ENCODE results near the gene ACSM5. TPM values are rescaled to one million over a fixed set of nuclear protein-coding genes. Genes with fewer than 3 reads are reported as not detected.

The ACSM5 gene
- total RNA-seq, 2 donors from 2014 or later, result not detected

DNA sequence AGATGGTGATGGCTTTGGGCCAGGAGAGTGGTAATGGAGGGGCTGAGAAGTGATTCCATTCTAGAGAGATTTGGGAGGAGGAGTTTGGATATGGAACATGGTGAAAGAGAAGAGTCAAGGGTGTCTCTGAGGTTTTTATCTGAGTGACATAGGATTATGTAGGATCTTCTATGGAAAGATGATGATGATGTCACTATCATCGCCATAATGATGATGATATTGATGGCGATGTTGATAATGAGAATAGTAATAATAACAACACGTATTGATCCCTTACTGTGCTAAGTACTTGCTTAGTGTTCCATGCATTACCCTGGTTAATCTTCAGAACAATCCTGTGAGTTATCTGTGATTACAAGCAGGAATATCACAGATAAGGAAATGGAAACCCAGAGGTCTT, 21.4 kb upstream of the ACSM5 start:
- H3K9me3 Mint-ChIP-seq, result no peaks in the 10 kb centered on the region
- no peak overlapping the region for H3K4me3 Mint-ChIP-seq
- H3K27me3 Mint-ChIP-seq (ENCODE audit: low read depth), result peaks cover 10% of the 10 kb centered on the region
- DNase-seq (no peak), ATAC-seq (replicated peaks in 1 of 2) (no peak)
- peaks cover 3% of the 10 kb centered on the region for H3K4me1 Mint-ChIP-seq (ENCODE audit: low read depth)
- H3K36me3 Mint-ChIP-seq (ENCODE audit: insufficient read depth in 2 of 2), result no peaks in the 10 kb centered on the region
- H3K27ac Mint-ChIP-seq, result no peak overlapping the region

DNA sequence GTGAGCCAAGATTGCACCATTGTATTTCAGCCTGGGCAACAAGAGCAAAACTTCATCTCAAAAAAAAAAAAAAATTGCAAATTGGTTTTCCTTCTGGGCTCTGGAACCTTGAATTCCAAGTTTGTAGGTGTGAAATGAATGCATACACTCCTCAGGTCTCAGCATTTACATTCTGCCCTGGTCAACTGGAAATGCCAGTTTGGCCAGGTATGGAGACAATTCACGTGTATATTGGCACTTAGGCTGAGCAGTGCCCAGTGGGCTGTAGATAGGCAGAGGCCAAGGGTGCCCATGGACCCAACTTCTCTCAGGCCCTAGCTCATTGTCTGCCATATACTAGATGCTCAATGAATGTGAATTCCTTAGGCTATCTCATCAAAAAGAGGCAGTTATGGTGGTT, 20.5 kb upstream of the ACSM5 start:
- Mint-ChIP-seq H3K27ac (no peak overlapping the region), H3K27me3 (ENCODE audit: low read depth) (peaks cover 10% of the 10 kb centered on the region), H3K9me3 (no peaks in the 10 kb centered on the region), H3K4me1 (ENCODE audit: low read depth) (no peaks in the 10 kb centered on the region), H3K4me3 (no peak overlapping the region), H3K36me3 (ENCODE audit: insufficient read depth in 2 of 2) (no peaks in the 10 kb centered on the region)
- no peak for ATAC-seq (replicated peaks in 1 of 2)
- DNase-seq, result no peak

DNA sequence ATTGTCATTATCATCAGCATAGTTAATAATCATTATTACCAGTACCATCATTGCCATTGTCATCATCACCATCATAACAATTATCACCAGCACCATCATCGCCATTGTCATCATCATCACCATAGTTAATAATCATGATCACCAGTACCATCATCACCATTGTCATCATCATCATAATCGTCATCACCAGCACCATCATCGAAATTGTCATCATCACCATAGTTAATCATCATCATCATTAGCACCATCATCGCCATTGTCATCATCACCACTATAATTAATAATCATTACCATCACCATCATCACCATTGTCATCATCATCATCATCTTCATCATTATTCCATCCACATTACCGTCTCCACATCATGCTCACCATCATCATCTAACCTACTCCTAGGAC, 18.3 kb upstream of the ACSM5 start:
- H3K4me3 Mint-ChIP-seq, result no peak overlapping the region
- no peaks in the 10 kb centered on the region for H3K36me3 Mint-ChIP-seq (ENCODE audit: insufficient read depth in 2 of 2)
- no peaks in the 10 kb centered on the region for H3K9me3 Mint-ChIP-seq
- no peaks in the 10 kb centered on the region for H3K4me1 Mint-ChIP-seq (ENCODE audit: low read depth)
- DNase-seq, result no peak
- peaks cover 10% of the 10 kb centered on the region for H3K27me3 Mint-ChIP-seq (ENCODE audit: low read depth)
- no peak overlapping the region for H3K27ac Mint-ChIP-seq
- ATAC-seq (replicated peaks in 1 of 2), result no peak

DNA sequence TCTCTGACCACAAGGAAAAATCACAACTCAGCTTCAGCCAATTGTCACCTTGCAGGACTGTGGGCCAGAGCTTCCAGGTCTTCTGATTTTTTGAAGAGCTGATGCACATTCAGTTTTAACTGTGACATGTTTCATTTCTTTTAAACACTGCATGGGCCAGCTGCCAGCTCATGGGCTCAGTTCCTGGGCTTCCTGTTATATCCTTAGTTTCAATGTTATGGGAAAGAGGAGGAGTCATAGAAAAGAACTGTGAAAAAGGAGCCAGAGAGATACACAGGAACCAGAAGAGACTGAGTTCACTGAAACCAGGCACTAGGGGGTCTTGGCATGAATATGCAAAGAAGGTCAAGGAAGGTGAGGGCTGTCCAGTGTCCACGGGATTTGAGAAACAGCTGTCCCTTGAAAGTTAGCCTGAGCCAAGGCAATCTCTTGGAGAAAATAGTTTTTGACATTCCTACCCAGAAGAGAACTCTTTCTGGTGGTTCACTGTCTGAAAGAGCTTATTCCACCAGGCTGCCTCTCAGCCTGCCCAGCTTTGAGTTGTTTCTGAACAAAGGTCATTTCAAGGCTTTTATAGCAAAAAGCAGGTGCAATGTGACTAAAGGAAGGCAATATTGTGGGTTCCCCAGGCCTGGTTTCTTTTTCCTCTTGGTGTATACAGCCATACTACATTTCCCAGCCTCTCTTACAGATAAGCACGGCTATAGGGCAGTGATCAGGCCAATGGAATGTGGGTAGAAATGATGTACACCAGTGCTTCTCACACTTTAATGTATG, 15.3 kb upstream of the ACSM5 start:
- Mint-ChIP-seq H3K4me1 (ENCODE audit: low read depth) (no peaks in the 10 kb centered on the region), H3K9me3 (no peaks in the 10 kb centered on the region), H3K27me3 (ENCODE audit: low read depth) (no peaks in the 10 kb centered on the region), H3K4me3 (no peak overlapping the region), H3K27ac (no peak overlapping the region), H3K36me3 (ENCODE audit: insufficient read depth in 2 of 2) (no peaks in the 10 kb centered on the region)
- ATAC-seq (replicated peaks in 1 of 2) (no peak), DNase-seq (no peak)

DNA sequence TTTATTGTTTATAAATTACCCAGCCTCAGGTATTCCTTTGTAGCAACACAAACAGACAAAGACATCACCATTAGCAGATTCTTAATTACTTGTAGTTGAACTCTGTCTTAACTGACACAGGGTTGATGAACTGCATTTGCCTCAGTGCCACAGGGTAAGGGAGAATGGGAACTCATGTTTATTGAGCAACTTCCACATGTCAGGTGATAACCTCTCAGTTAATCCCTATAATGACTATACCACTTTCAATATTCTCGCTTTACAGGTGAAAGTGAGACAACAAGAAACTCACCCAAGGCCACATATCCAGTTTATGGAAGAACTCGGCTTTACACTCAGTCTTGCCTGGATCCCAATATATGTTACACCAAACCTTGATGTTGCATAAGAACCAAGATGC, 13.4 kb upstream of the ACSM5 start:
- Mint-ChIP-seq H3K4me1 (ENCODE audit: low read depth) (no peaks in the 10 kb centered on the region), H3K36me3 (ENCODE audit: insufficient read depth in 2 of 2) (no peaks in the 10 kb centered on the region), H3K27me3 (ENCODE audit: low read depth) (no peaks in the 10 kb centered on the region), H3K9me3 (no peaks in the 10 kb centered on the region), H3K4me3 (no peak overlapping the region), H3K27ac (no peak overlapping the region)
- DNase-seq (no peak), ATAC-seq (replicated peaks in 1 of 2) (no peak)

DNA sequence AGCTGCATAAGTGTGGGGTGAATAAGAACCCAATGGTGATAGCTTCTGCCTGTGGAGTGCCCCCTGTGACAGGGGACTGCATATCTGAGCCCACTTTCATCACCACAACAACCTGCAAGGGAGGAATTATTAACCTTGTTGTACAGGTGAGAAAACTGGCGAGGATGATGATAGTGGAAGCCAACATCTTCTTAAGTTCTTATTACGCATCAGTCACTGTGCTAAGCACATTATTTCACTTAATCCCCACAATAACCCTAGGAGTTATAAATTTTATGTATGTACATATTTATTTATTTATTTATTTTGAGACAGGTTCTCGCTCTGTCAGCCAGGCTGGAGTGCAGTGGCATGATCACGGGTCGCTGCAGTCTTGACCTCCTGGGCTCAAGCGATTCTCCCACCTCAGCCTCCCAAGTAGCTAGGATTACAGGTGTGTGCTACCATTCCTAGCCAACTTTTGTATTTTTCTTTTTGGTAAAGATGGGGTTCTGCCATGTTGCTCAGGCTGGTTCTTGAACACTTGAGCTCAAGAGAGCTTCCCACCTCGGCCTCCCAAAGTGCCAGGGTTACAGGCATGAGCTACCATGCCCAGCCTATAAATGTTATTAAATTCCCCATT, 12.4 kb upstream of the ACSM5 start:
- Mint-ChIP-seq H3K36me3 (ENCODE audit: insufficient read depth in 2 of 2) (no peaks in the 10 kb centered on the region), H3K9me3 (no peaks in the 10 kb centered on the region)
- no peak for ATAC-seq (replicated peaks in 1 of 2)

DNA sequence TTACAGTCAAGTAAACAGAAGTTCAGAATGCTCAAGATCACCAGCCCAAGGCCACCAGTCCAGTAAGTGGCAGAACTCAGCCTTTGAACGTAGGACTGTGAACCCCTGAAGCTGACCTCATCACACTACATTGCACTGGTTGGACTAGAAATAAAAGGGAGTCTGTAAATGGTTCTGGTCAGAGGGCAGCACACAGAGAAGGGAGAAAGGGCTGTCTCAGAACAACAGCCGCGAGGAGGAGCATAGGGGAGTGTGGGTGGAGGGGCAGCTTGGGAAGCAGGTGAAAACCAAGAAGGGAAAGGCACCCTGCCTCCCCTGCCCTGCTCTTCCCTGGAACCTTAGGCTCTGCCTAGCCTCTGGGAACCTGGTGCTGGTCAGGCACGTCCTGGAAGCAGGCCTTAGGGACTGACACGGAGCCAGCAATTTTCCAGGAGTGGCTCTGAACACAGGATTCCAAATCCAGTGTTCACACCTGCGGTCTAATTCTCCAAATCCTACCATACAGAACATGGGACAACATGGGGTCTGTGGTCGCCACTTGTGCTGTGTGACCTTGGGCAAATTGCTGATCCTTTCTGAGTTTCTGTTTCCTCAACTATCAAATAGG, 11.8 kb upstream of the ACSM5 start:
- DNase-seq (no peak), ATAC-seq (replicated peaks in 1 of 2) (no peak)
- Mint-ChIP-seq H3K9me3 (no peaks in the 10 kb centered on the region), H3K4me1 (ENCODE audit: low read depth) (no peaks in the 10 kb centered on the region), H3K4me3 (no peak overlapping the region), H3K27ac (no peak overlapping the region), H3K36me3 (ENCODE audit: insufficient read depth in 2 of 2) (no peaks in the 10 kb centered on the region), H3K27me3 (ENCODE audit: low read depth) (no peaks in the 10 kb centered on the region)

More for the DNA sequence above, 12.4 kb upstream of the ACSM5 start:
- Mint-ChIP-seq H3K4me3 (no peak overlapping the region), H3K27ac (no peak overlapping the region), H3K27me3 (ENCODE audit: low read depth) (no peaks in the 10 kb centered on the region), H3K4me1 (ENCODE audit: low read depth) (no peaks in the 10 kb centered on the region)
- DNase-seq, result no peak

DNA sequence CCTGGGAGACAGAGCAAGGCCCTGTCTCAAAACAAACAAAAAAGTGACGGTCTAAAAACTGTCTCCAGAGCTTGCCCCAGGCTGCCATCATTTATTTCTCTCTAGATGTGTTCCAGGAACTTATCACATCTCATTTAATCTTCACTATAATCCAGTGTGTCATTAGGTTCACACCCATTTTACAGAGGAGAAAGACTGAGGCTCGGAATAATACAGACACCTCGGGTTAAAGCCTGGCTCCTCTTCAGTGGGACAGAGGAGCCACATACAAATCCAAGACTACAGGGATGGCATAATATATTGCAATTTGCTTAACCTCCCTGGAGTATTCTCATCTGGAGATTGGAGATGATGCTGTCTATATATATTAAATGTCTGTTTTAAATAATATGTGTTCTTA, 10.7 kb upstream of the ACSM5 start:
- no peak for ATAC-seq (replicated peaks in 1 of 2)
- no peaks in the 10 kb centered on the region for H3K4me1 Mint-ChIP-seq (ENCODE audit: low read depth)
- H3K27me3 Mint-ChIP-seq (ENCODE audit: low read depth), result no peaks in the 10 kb centered on the region

DNA sequence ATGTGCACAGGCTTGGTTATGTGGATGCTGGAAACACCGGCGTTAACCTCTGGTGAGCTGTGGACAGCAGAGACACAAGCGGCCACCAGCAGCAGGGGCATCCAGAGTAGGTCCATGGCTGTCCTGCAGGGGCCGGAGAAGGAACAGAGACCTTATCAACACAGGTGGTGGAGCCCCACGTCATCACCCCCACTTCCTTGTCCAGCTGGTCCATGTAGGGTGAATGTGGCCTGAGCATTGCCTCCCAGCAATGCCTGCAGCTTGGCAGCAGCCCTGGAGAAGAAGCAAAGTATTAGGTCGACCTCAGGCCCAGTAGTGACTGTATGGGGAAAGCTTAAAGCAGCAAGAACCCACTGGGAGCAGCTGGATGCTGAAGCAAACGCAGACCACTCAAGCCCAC, 10.1 kb upstream of the ACSM5 start:
- no peaks in the 10 kb centered on the region for H3K4me1 Mint-ChIP-seq (ENCODE audit: low read depth)
- ATAC-seq (replicated peaks in 1 of 2), result no peak
- H3K27ac Mint-ChIP-seq, result no peak overlapping the region
- no peaks in the 10 kb centered on the region for H3K36me3 Mint-ChIP-seq (ENCODE audit: insufficient read depth in 2 of 2)
- no peaks in the 10 kb centered on the region for H3K9me3 Mint-ChIP-seq
- no peak for DNase-seq
- no peaks in the 10 kb centered on the region for H3K27me3 Mint-ChIP-seq (ENCODE audit: low read depth)
- H3K4me3 Mint-ChIP-seq, result no peak overlapping the region

More for the DNA sequence above, 10.7 kb upstream of the ACSM5 start:
- H3K27ac Mint-ChIP-seq, result no peak overlapping the region
- H3K4me3 Mint-ChIP-seq, result no peak overlapping the region
- DNase-seq, result no peak
- H3K9me3 Mint-ChIP-seq, result no peaks in the 10 kb centered on the region
- H3K36me3 Mint-ChIP-seq (ENCODE audit: insufficient read depth in 2 of 2), result no peaks in the 10 kb centered on the region

DNA sequence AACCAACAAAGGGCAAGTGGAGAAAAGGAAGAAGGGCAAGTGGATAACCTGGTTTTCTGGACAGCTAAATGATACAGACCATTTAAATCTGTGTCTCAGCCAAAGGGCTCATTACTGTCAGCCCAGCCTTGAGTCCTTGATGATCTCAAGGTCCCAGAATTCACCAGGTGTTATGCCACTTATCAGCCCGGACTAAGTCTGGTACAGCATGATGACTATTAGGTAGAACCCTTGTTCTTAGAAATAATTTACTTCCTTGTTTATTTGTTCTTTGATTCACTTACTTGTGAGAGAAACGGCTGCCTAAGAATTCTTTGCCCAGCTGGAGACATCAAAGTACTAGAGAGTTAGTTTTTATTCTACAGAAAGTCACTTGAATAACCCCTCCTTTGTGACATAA, 8.3 kb upstream of the ACSM5 start:
- ATAC-seq (replicated peaks in 1 of 2) (no peak), DNase-seq (no peak)
- Mint-ChIP-seq H3K4me3 (no peak overlapping the region), H3K9me3 (no peaks in the 10 kb centered on the region), H3K36me3 (ENCODE audit: insufficient read depth in 2 of 2) (no peaks in the 10 kb centered on the region), H3K27me3 (ENCODE audit: low read depth) (no peaks in the 10 kb centered on the region), H3K27ac (no peak overlapping the region), H3K4me1 (ENCODE audit: low read depth) (no peaks in the 10 kb centered on the region)

DNA sequence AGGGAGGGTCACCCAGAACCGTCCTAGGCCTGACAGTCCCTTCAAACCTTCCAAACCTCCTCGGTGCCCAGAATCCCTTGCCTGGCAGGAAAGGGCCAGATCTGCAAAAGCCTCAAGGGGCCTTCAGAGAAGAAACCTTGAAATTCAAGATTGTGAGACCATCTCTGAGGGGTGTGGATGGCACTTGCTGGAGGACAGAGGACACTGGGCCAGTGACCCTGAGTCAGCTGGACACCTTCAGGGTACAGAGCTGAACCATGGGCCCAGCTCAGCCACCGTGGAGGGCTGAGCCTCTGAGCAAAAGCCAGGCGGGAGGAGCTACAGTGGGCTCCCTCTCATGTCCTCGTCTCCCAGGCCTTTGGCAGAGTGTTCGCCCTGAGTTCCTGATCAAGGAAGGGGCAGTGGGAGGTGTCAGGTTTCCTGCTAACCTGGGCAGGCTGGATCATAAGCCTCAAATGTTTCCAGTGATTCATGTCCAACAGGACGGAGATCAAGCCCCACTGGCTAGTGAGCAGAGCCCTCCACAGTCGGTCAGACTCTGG, 7.8 kb upstream of the ACSM5 start:
- H3K27me3 Mint-ChIP-seq (ENCODE audit: low read depth), result no peaks in the 10 kb centered on the region
- no peaks in the 10 kb centered on the region for H3K4me1 Mint-ChIP-seq (ENCODE audit: low read depth)
- no peaks in the 10 kb centered on the region for H3K9me3 Mint-ChIP-seq
- no peak overlapping the region for H3K4me3 Mint-ChIP-seq
- no peak for ATAC-seq (replicated peaks in 1 of 2)
- no peak for DNase-seq
- no peaks in the 10 kb centered on the region for H3K36me3 Mint-ChIP-seq (ENCODE audit: insufficient read depth in 2 of 2)
- H3K27ac Mint-ChIP-seq, result no peak overlapping the region

DNA sequence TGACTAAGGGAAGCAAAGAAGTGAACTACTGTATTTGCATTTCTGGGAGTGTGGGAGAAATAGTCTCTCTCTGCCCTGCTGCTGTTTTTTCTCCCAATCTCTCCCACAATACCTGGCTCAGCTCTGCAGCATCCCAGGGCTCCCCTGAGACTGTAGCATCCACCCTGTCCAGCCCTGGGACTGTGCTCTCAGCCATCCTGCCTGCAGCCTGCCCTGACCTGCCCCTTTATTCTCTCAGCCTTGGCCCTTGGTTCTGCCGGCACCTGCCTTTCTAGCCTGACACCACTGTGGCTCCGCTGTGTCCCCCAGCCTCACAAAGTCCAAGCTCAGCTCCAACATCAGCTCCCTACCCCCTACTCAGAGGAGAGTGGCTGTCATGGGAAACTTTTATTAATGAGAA, 6.7 kb upstream of the ACSM5 start:
- Mint-ChIP-seq H3K4me1 (ENCODE audit: low read depth) (no peaks in the 10 kb centered on the region), H3K4me3 (no peak overlapping the region), H3K9me3 (no peaks in the 10 kb centered on the region), H3K27ac (no peak overlapping the region), H3K27me3 (ENCODE audit: low read depth) (no peaks in the 10 kb centered on the region), H3K36me3 (ENCODE audit: insufficient read depth in 2 of 2) (no peaks in the 10 kb centered on the region)
- DNase-seq (no peak), ATAC-seq (replicated peaks in 1 of 2) (no peak)

DNA sequence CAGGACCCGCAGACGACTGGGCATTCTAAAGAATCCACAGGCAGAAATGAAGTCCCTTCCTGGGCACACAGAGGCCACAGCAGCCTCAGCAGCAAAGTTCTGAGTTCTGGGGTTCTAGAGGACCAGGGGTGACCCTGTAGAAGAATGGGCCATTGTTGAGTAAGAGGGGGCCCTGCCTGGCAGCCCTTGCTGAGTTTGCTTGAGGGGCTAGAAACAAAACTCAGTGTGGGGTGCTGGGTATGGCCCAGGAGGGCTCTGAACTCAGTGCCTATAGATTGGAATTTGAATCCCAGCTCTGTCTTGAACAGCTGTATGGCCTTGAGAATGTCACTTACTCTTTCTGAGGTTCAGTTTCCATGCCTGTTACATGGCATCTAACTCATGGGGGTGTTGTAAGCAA, 4.7 kb upstream of the ACSM5 start, which contains the start of gene PDILT:
PDILT (minus strand) TSS at position 101 of the 400 bp plus-strand sequence. CDS start 5,437 bp downstream, outside the sequence.
- ATAC-seq (replicated peaks in 1 of 2) (no peak), DNase-seq (no peak)
- no peaks in the 10 kb centered on the region for H3K27me3 Mint-ChIP-seq (ENCODE audit: low read depth)
- no peaks in the 10 kb centered on the region for H3K9me3 Mint-ChIP-seq
- H3K27ac Mint-ChIP-seq, result no peak within 1 kb of the TSS
- H3K4me1 Mint-ChIP-seq (ENCODE audit: low read depth), result no peaks in the 10 kb centered on the region
- no peaks in the 10 kb centered on the region for H3K36me3 Mint-ChIP-seq (ENCODE audit: insufficient read depth in 2 of 2)
- no peak within 1 kb of the TSS for H3K4me3 Mint-ChIP-seq
